ENCODE results near the gene COX8A. TPM values are rescaled to one million over a fixed set of nuclear protein-coding genes. Genes with fewer than 3 reads are reported as not detected.

The COX8A gene
- total RNA-seq, 6 experiments from 2014 or later: 144 to 385 (median 177) TPM

- TF ChIP-seq, protein P1, sequence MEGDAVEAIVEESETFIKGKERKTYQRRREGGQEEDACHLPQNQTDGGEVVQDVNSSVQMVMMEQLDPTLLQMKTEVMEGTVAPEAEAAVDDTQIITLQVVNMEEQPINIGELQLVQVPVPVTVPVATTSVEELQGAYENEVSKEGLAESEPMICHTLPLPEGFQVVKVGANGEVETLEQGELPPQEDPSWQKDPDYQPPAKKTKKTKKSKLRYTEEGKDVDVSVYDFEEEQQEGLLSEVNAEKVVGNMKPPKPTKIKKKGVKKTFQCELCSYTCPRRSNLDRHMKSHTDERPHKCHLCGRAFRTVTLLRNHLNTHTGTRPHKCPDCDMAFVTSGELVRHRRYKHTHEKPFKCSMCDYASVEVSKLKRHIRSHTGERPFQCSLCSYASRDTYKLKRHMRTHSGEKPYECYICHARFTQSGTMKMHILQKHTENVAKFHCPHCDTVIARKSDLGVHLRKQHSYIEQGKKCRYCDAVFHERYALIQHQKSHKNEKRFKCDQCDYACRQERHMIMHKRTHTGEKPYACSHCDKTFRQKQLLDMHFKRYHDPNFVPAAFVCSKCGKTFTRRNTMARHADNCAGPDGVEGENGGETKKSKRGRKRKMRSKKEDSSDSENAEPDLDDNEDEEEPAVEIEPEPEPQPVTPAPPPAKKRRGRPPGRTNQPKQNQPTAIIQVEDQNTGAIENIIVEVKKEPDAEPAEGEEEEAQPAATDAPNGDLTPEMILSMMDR (IDR thresholded peaks at IDR 0.05): no peak
- no peak for TF ChIP-seq POLR2A (IDR thresholded peaks at IDR 0.05)
- ATAC-seq: no peak
- intact Hi-C loops (cut with DNase I): loop anchor here in 1 of 2 donors (2.0 kb wide), 1 partner anchor 149 kb away; no protein-coding TSS in a partner anchor
- Histone ChIP-seq H3K9me3 (no peaks in the 10 kb centered on the region), H3K4me3 (no peak overlapping the region), H3K4me1 (peaks cover 0 to 12% (median 0%) of the 10 kb centered on the region in 4 donors), H3K36me3 (peaks cover 0 to 6% (median 3%) of the 10 kb centered on the region in 4 donors), H3K27ac (no peak overlapping the region), H3K27me3 (no peaks in the 10 kb centered on the region)
- peak in 1 of 3 donors; percentile 38 for DNase-seq
- 46% methylated on average over 8 of the region's 23 CpGs for WGBS (ENCODE audit: insufficient coverage, low coverage, low lambda C conversion rate, missing lambda C conversion rate)
Measured at GRCh38 chr11:64001484-64002420, 27.3 kb downstream of the COX8A start.

DNA sequence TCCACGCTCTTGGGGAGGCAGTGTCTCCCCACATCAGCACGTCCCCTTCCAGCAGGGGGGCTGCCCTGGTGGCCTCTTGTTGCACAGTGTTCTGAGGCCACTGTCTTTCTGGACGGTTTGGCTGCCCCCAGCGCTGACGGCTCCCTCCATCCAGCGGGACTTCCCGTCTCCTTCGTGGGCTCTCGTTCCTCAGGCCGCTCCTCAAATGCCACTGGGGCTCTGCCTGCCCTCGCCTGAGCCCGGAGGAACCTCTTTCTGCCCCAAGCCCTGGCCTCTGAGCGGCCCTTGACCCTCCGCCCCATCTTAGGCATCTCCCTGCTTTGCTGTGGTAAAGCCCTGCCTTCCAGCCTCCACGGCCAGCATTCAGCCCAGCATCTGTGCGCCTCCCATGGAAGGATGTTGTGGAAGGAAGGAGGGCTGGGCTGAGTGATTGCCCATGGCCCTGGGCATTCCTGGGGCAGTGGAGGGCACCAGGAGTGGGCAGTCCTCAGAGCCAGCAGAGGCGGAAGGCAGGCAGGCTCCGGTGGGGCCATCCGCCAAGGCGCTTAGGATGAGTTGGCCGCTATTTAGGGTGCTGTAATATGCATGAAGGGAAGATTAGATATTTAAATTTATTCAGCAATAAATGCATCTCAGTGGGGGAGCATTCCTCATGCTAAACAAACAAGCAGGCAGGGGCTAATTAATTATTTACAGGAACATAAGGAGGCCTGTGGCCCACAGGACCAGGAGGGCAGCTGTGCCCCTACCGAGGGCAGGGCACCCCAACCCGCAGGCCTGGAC lies 29.6 kb downstream of the COX8A start:
- Histone ChIP-seq H3K4me3 (no peak overlapping the region), H3K4me1 (peaks cover 0 to 18% (median 5%) of the 10 kb centered on the region in 4 donors), H3K27me3 (no peaks in the 10 kb centered on the region), H3K36me3 (no peaks in the 10 kb centered on the region), H3K27ac (no peak overlapping the region), H3K9me3 (no peaks in the 10 kb centered on the region)
- intact Hi-C loops (cut with DNase I): no loop called here
- 61% methylated on average over 16 of the region's 23 CpGs for WGBS (ENCODE audit: insufficient coverage, low coverage, low lambda C conversion rate, missing lambda C conversion rate)
- TF ChIP-seq, protein P1 (IDR thresholded peaks at IDR 0.05): no peak
- no peak for TF ChIP-seq POLR2A (IDR thresholded peaks at IDR 0.05)
- ATAC-seq (no peak), DNase-seq (no peak)

DNA sequence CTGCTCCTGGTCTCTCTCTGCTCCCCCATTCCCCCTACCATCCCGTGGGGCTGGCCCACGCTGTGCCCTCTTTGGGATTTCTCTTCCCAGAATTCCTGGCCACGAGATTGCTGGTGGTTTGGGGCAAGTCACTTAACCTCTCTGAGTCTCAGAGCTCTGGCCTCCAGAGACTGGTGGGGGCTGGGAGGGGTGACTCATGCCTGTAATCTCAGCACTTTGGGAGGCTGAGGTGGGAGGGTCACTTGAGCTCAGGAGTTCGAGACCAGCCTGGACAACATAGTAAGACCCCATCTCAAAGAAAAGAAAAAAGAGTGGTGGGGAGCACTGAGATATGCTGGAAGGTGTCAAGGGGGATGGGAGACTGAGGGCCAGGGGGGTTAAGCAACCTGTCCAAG lies 30.2 kb downstream of the COX8A start:
- Histone ChIP-seq H3K4me3 (no peak overlapping the region), H3K36me3 (no peaks in the 10 kb centered on the region), H3K4me1 (peaks cover 0 to 18% (median 5%) of the 10 kb centered on the region in 4 donors), H3K27ac (no peak overlapping the region), H3K27me3 (no peaks in the 10 kb centered on the region), H3K9me3 (no peaks in the 10 kb centered on the region)
- intact Hi-C loops (cut with DNase I): no loop called here
- ATAC-seq (no peak), DNase-seq (no peak)
- TF ChIP-seq, protein P1 (IDR thresholded peaks at IDR 0.05): no peak
- TF ChIP-seq POLR2A (IDR thresholded peaks at IDR 0.05): no peak
- 87% methylated on average over 4 of the region's 4 CpGs for WGBS (ENCODE audit: insufficient coverage, low coverage, low lambda C conversion rate, missing lambda C conversion rate)

- no peaks in the 10 kb centered on the region for H3K36me3 ChIP-seq
- intact Hi-C loops (cut with DNase I): no loop called here
- H3K9me3 ChIP-seq: no peaks in the 10 kb centered on the region
- no peak for DNase-seq
- no CpG with 5 or more reads among the region's 4 CpGs for WGBS (ENCODE audit: insufficient coverage, low coverage, low lambda C conversion rate, missing lambda C conversion rate)
- no peaks in the 10 kb centered on the region for H3K27me3 ChIP-seq
- no peak overlapping the region for H3K4me3 ChIP-seq
- TF ChIP-seq, protein P1 (IDR thresholded peaks at IDR 0.05): no peak
- TF ChIP-seq POLR2A (IDR thresholded peaks at IDR 0.05): no peak
- ATAC-seq: no peak
- peaks cover 0 to 10% (median 5%) of the 10 kb centered on the region in 4 donors for H3K4me1 ChIP-seq
- no peak overlapping the region for H3K27ac ChIP-seq
Measured at GRCh38 chr11:64005691-64006090, 31.3 kb downstream of the COX8A start.
